CD4-positive, alpha-beta memory T cell (primary cell): ENCODE measurements around the gene NCS1. TPM values are rescaled to one million over a fixed set of nuclear protein-coding genes. Genes with fewer than 3 reads are reported as not detected.
"Not testable (repeated sequence)": the region's sequence is repeated elsewhere in the genome, so short reads cannot be mapped to it uniquely, and the experiment has no call there.

Experiments
- CTCF ChIA-PET: fragments of 350-600 bp; sonication (Branson Sonifier 250); formaldehyde crosslinking; loops from one replicate; lab custom pipeline; 2021; ENCODE audit warnings: inconsistent platforms; ENCODE audit not compliant: partially characterized antibody; lab: Charles Lee
- POLR2A ChIA-PET: fragments of 350-600 bp; sonication (Branson Sonifier 250); formaldehyde crosslinking; loops from one replicate; lab custom pipeline; 2021; ENCODE audit not compliant: partially characterized antibody; lab: Charles Lee
- DNase-seq, 5 donors: peaks; one replicate each; pipeline versions ENCODE4 v3.0.0 to v3.0.0-alpha.2; 2020 to 2022; ENCODE audit warnings: mixed read lengths in 1 of 5
- H3K27ac ChIP-seq: one replicate; pipeline ENCODE4 v1.7.0; 2013; ENCODE audit warnings: low read depth, low read length
- H3K27me3 ChIP-seq: 2 replicates; pipeline ENCODE4 v1.7.0; 2013; ENCODE audit warnings: mild to moderate bottlenecking, low read length, moderate library complexity; ENCODE audit not compliant: insufficient read depth
- H3K36me3 ChIP-seq: 2 replicates; pipeline ENCODE4 v1.7.0; 2013; ENCODE audit warnings: mild to moderate bottlenecking, low read length, moderate library complexity; ENCODE audit not compliant: insufficient read depth
- H3K4me1 ChIP-seq: 2 replicates; pipeline ENCODE4 v1.7.0; 2013; ENCODE audit warnings: mild to moderate bottlenecking, low read length, moderate library complexity; ENCODE audit not compliant: insufficient read depth
- H3K4me3 ChIP-seq, 2 donors: one replicate each; pipeline ENCODE4 v1.7.0; 2013; ENCODE audit warnings: low read length in 2 of 2, mild to moderate bottlenecking in 1 of 2
- H3K9me3 ChIP-seq, 2 donors: one replicate each; pipeline ENCODE4 v1.7.0; 2013; ENCODE audit warnings: low read length in 2 of 2, control low read depth in 1 of 2; ENCODE audit not compliant: control insufficient read depth in 1 of 2
- H3K27ac Mint-ChIP-seq, 7 donors: one replicate each; pipeline ENCODE4 v1.8.0; 2020 to 2021; ENCODE audit warnings: mixed read lengths in 7 of 7, mild to moderate bottlenecking in 6 of 7, inconsistent platforms in 3 of 7, moderate library complexity in 3 of 7
- H3K27me3 Mint-ChIP-seq, 2 donors: one replicate each; pipeline ENCODE4 v1.8.0; 2020 to 2021; ENCODE audit warnings: mixed read lengths in 2 of 2
- H3K36me3 Mint-ChIP-seq, 2 donors: one replicate each; pipeline ENCODE4 v1.8.0; 2020 to 2021; ENCODE audit warnings: mixed read lengths in 2 of 2, inconsistent platforms in 1 of 2, mild to moderate bottlenecking in 1 of 2
- H3K4me1 Mint-ChIP-seq, 4 donors: one replicate each; pipeline ENCODE4 v1.8.0; 2020 to 2021; ENCODE audit warnings: mixed read lengths in 4 of 4, mild to moderate bottlenecking in 1 of 4
- H3K4me3 Mint-ChIP-seq, 8 donors: one replicate each; pipeline ENCODE4 v1.8.0; 2020 to 2021; ENCODE audit warnings: mixed read lengths in 8 of 8, mild to moderate bottlenecking in 7 of 8, moderate library complexity in 6 of 8, inconsistent platforms in 3 of 8
- H3K9me3 Mint-ChIP-seq, 8 donors: one replicate each; pipeline ENCODE4 v1.8.0; 2020 to 2021; ENCODE audit warnings: mixed read lengths in 8 of 8, mild to moderate bottlenecking in 5 of 8, inconsistent platforms in 3 of 8, moderate library complexity in 1 of 8
- intact Hi-C: fragments of 100-400 bp; cut with micrococcal nuclease; formaldehyde crosslinking; loops from one replicate; pipeline ENCODE4 v1.15.1; 2023
- polyA plus RNA-seq, 2 donors: library from polyadenylated mRNA; unstranded; fragments of 300-500 nt; fragmentation: Illumina TruSeq; gene quantifications; one replicate each; pipeline ENCODE4 v1.2.3, GENCODE V29; 2021
- total RNA-seq, 2 experiments: library from RNA; stranded (reverse); gene quantifications; one replicate each; pipeline ENCODE4 v1.2.3, GENCODE V29; 2021

The NCS1 gene
- total and polyA plus RNA-seq, 4 experiments from 2014 or later, result 0.64 to 0.90 TPM; not detected in 2

- no peak overlapping the region for H3K27ac Mint-ChIP-seq
- POLR2A ChIA-PET, result no interaction called here
- H3K4me3 ChIP-seq, result no peak overlapping the region
- no peak overlapping the region for H3K27ac ChIP-seq
- H3K4me1 Mint-ChIP-seq, result peaks cover 0 to 16% (median 8%) of the 10 kb centered on the region in 4 donors
- H3K27me3 Mint-ChIP-seq, result peaks cover 45 to 48% of the 10 kb centered on the region in 2 donors
- DNase-seq, result no peak
- no peaks in the 10 kb centered on the region for H3K9me3 ChIP-seq
- CTCF ChIA-PET, result interaction anchor here (1.3 kb wide), 1 partner anchor 25 kb away, joined by 3 read pairs; no protein-coding TSS in a partner anchor
- no peaks in the 10 kb centered on the region for H3K9me3 Mint-ChIP-seq
- no peaks in the 10 kb centered on the region for H3K4me1 ChIP-seq
- no peaks in the 10 kb centered on the region for H3K36me3 Mint-ChIP-seq
- H3K27me3 ChIP-seq, result peaks cover 22% of the 10 kb centered on the region
- H3K4me3 Mint-ChIP-seq, result no peak overlapping the region
- intact Hi-C loops, result no loop called here
- H3K36me3 ChIP-seq, result no peaks in the 10 kb centered on the region
Measured at GRCh38 chr9:130267930-130268329, 95.7 kb downstream of the NCS1 start.

- H3K4me1 Mint-ChIP-seq, result peaks cover 0 to 16% (median 7%) of the 10 kb centered on the region in 4 donors
- Histone ChIP-seq H3K4me3 (no peak overlapping the region), H3K4me1 (no peaks in the 10 kb centered on the region), H3K36me3 (no peaks in the 10 kb centered on the region), H3K9me3 (no peaks in the 10 kb centered on the region), H3K27me3 (peaks cover 17% of the 10 kb centered on the region), H3K27ac (no peak overlapping the region)
- ChIA-PET CTCF (interaction anchor here (1.3 kb wide), 1 partner anchor 25 kb away, joined by 3 read pairs; no protein-coding TSS in a partner anchor), POLR2A (no interaction called here)
- H3K4me3 Mint-ChIP-seq, result peak overlapping the region in 1 of 8 donors; percentile 12
- peaks cover 39 to 42% of the 10 kb centered on the region in 2 donors for H3K27me3 Mint-ChIP-seq
- H3K27ac Mint-ChIP-seq, result no peak overlapping the region
- H3K9me3 Mint-ChIP-seq, result no peaks in the 10 kb centered on the region
- no peak for DNase-seq
- intact Hi-C loops, result no loop called here
- no peaks in the 10 kb centered on the region for H3K36me3 Mint-ChIP-seq
Measured at GRCh38 chr9:130268521-130269211, 96.5 kb downstream of the NCS1 start.

DNA sequence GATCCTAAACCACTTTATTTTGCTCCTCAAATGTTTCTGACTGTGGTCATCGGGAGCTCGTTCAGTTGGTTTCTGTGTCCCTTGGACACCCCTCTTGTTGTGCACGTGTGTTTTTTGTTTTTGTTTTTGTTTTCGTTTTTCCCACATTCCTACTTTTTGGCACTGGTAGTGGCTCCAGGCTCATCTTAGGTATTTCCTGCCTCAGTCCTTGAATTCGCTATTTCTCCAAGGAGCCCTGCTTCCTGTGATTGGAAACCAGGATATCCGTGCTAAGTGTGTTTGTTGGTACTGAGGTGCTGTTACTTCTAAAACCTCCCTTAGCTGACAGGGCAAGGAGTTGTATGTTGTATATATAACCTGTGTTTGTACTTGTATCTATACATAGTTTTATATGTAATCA is 99.3 kb downstream of the NCS1 start:
- intact Hi-C loops, result no loop called here
- POLR2A ChIA-PET, result no interaction called here
- Histone ChIP-seq H3K4me3 (no peak overlapping the region), H3K27me3 (peaks cover 4% of the 10 kb centered on the region), H3K9me3 (no peaks in the 10 kb centered on the region), H3K36me3 (no peaks in the 10 kb centered on the region), H3K27ac (no peak overlapping the region), H3K4me1 (no peaks in the 10 kb centered on the region)
- peaks cover 0 to 5% (median 3%) of the 10 kb centered on the region in 4 donors for H3K4me1 Mint-ChIP-seq
- no peak for DNase-seq
- no peak overlapping the region for H3K27ac Mint-ChIP-seq
- H3K27me3 Mint-ChIP-seq, result peaks cover 26 to 30% of the 10 kb centered on the region in 2 donors
- no peak overlapping the region for H3K4me3 Mint-ChIP-seq
- no peaks in the 10 kb centered on the region for H3K9me3 Mint-ChIP-seq
- H3K36me3 Mint-ChIP-seq, result no peaks in the 10 kb centered on the region
- CTCF ChIA-PET, result no interaction called here

GRCh38 chr9:130275156-130275555 is 103.0 kb downstream of the NCS1 start:
- H3K9me3 ChIP-seq, result no peaks in the 10 kb centered on the region
- H3K27ac ChIP-seq, result no peak overlapping the region
- ChIA-PET CTCF (no interaction called here), POLR2A (no interaction called here)
- H3K36me3 Mint-ChIP-seq, result no peaks in the 10 kb centered on the region
- peaks cover 8 to 9% of the 10 kb centered on the region in 2 donors for H3K27me3 Mint-ChIP-seq
- no peaks in the 10 kb centered on the region for H3K27me3 ChIP-seq
- H3K4me1 ChIP-seq, result no peaks in the 10 kb centered on the region
- no peaks in the 10 kb centered on the region for H3K4me1 Mint-ChIP-seq
- no peak overlapping the region for H3K4me3 Mint-ChIP-seq
- H3K27ac Mint-ChIP-seq, result no peak overlapping the region
- no peak overlapping the region for H3K4me3 ChIP-seq
- intact Hi-C loops, result no loop called here
- no peaks in the 10 kb centered on the region for H3K36me3 ChIP-seq
- no peak for DNase-seq
- H3K9me3 Mint-ChIP-seq, result no peaks in the 10 kb centered on the region

- no peaks in the 10 kb centered on the region for H3K4me1 ChIP-seq
- H3K9me3 Mint-ChIP-seq, result no peaks in the 10 kb centered on the region
- no peaks in the 10 kb centered on the region for H3K36me3 ChIP-seq
- no peaks in the 10 kb centered on the region for H3K4me1 Mint-ChIP-seq
- ChIA-PET CTCF (no interaction called here), POLR2A (interaction anchor here (0.6 kb wide), 1 partner anchor 17 kb away, joined by 3 read pairs; no protein-coding TSS in a partner anchor)
- no peaks in the 10 kb centered on the region for H3K9me3 ChIP-seq
- no peak overlapping the region for H3K27ac Mint-ChIP-seq
- H3K27me3 ChIP-seq, result no peaks in the 10 kb centered on the region
- intact Hi-C loops, result no loop called here
- no peak overlapping the region for H3K27ac ChIP-seq
- H3K36me3 Mint-ChIP-seq, result no peaks in the 10 kb centered on the region
- H3K27me3 Mint-ChIP-seq, result peaks cover 8 to 9% of the 10 kb centered on the region in 2 donors
- H3K4me3 Mint-ChIP-seq, result no peak overlapping the region
- no peak for DNase-seq
- H3K4me3 ChIP-seq, result no peak overlapping the region
Measured at GRCh38 chr9:130276121-130276520, 103.9 kb downstream of the NCS1 start.

DNA sequence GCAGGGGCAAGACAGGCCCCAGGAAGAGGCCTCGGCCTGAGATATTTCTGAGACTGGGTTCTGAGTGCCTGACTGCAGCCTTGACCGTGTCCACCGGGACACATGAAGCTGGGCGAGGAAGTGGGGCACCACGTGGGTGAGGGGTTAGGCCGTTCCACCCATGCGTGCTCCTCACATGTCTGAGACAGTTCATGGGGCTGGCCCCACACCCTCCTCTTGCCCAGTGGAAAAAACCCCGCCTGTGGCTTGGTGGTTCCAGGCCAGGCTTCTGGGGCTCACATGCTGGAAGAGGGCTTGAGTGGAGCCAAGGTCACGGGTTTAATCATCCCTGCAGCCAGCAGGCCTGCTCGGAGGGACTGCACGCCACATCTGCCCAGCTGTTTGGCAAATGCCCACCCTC is 104.8 kb downstream of the NCS1 start:
- H3K4me3 ChIP-seq, result no peak overlapping the region
- H3K4me3 Mint-ChIP-seq, result no peak overlapping the region
- H3K27ac Mint-ChIP-seq, result no peak overlapping the region
- intact Hi-C loops, result no loop called here
- no peaks in the 10 kb centered on the region for H3K36me3 Mint-ChIP-seq
- ChIA-PET POLR2A (interaction anchor here (0.6 kb wide), 1 partner anchor 18 kb away, joined by 3 read pairs; no protein-coding TSS in a partner anchor), CTCF (no interaction called here)
- H3K4me1 Mint-ChIP-seq, result no peaks in the 10 kb centered on the region
- no peaks in the 10 kb centered on the region for H3K9me3 Mint-ChIP-seq
- no peak overlapping the region for H3K27ac ChIP-seq
- no peaks in the 10 kb centered on the region for H3K27me3 ChIP-seq
- no peak for DNase-seq
- H3K9me3 ChIP-seq, result no peaks in the 10 kb centered on the region
- H3K4me1 ChIP-seq, result no peaks in the 10 kb centered on the region
- no peaks in the 10 kb centered on the region for H3K36me3 ChIP-seq
- peaks cover 9 to 13% of the 10 kb centered on the region in 2 donors for H3K27me3 Mint-ChIP-seq

GRCh38 chr9:130277525-130277924 is 105.3 kb downstream of the NCS1 start:
- H3K9me3 ChIP-seq, H3K9me3 Mint-ChIP-seq, H3K4me3 ChIP-seq, DNase-seq, H3K36me3 Mint-ChIP-seq, CTCF ChIA-PET, H3K4me1 ChIP-seq, H3K4me3 Mint-ChIP-seq, H3K27ac ChIP-seq, POLR2A ChIA-PET, H3K27ac Mint-ChIP-seq, H3K4me1 Mint-ChIP-seq, H3K27me3 ChIP-seq, H3K36me3 ChIP-seq, intact Hi-C loops: not testable (repeated sequence)
- H3K27me3 Mint-ChIP-seq, result peaks cover 9 to 17% of the 10 kb centered on the region in 2 donors
